A172 (cell line): Measurements from ENCODE around the gene NUP107. TPM values are rescaled to one million over a fixed set of nuclear protein-coding genes. Genes with fewer than 3 reads are reported as not detected.

ENCODE experiments used
- total RNA-seq: library from RNA; depleted of rRNA; stranded (reverse); fragments of >200 nt; shearing (Covaris generic); gene quantifications from 2 replicates; pipeline ENCODE4 v1.2.3, GENCODE V29; 2014; rRNA removed

The NUP107 gene
- total RNA-seq, 1 experiment from 2014 or later, result 98.5 TPM

Other genes starting within 250 kb of the NUP107 start
- 366 and 414 TPM in 2 replicates for gene RAP1B, start 76.1 kb upstream of the NUP107 start, total RNA-seq
- 1.8 and 2.7 TPM in 2 replicates for gene SLC35E3, start 59.2 kb downstream of the NUP107 start, total RNA-seq
- 87.2 and 97.5 TPM in 2 replicates for gene MDM2, start 121.2 kb downstream of the NUP107 start, total RNA-seq
- gene CPM, start 246.2 kb downstream of the NUP107 start, total RNA-seq, result 0.24 TPM in 1 of 2 replicates, not detected in the other